Prostate gland (tissue), 2 donors: ENCODE results near the gene NXPH2. TPM values are rescaled to one million over a fixed set of nuclear protein-coding genes. Genes with fewer than 3 reads are reported as not detected.
"Not testable (repeated sequence)": the region's sequence is repeated elsewhere in the genome, so short reads cannot be mapped to it uniquely, and the experiment has no call there.

Experiments
- DNase-seq: peaks from one replicate; pipeline ENCODE4 v3.0.0-alpha.2; 2019; ENCODE audit warnings: low spot score
- H3K27ac ChIP-seq, 2 donors: fragments of 200-600 bp; sonication (generic); 2 replicates each; pipeline ENCODE4 v1.5.1; 2017 to 2019
- H3K27me3 ChIP-seq: fragments of 200-600 bp; sonication (generic); replicated peaks from 2 replicates; pipeline ENCODE4 v1.5.1; 2019; ENCODE audit not compliant: insufficient read depth
- H3K36me3 ChIP-seq, 2 donors: fragments of 200-600 bp; sonication (generic); 1 replicate in 1 of 2; 2 replicates in 1 of 2; pipeline versions ENCODE4 v1.5.1 to v1.8.1; 2017 to 2019
- H3K4me1 ChIP-seq: fragments of 200-600 bp; sonication (generic); replicated peaks from 2 replicates; pipeline ENCODE4 v1.5.1; 2019
- H3K4me3 ChIP-seq, 2 donors: fragments of 200-600 bp; sonication (generic); 2 replicates each; pipeline ENCODE4 v1.5.1; 2017 to 2019
- H3K9me3 ChIP-seq: fragments of 200-600 bp; sonication (generic); 2 replicates; pipeline ENCODE4 v1.5.1; 2017
- CTCF ChIP-seq, 4 experiments: fragments of 200-600 bp in 2 of 4; fragments of 450-650 bp in 2 of 4; sonication (generic) in 2 of 4; IDR thresholded peaks; 1 replicate in 3 of 4; 2 replicates in 1 of 4; pipeline ENCODE4 v1.5.1; 2016 to 2019; ENCODE audit warnings: antibody characterized with exemption in 4 of 4, mild to moderate bottlenecking in 2 of 4, moderate library complexity in 2 of 4
- POLR2A ChIP-seq: fragments of 450-650 bp; IDR thresholded peaks from one replicate; pipeline ENCODE4 v1.6.1; 2016; ENCODE audit warnings: antibody characterized with exemption, mild to moderate bottlenecking
- POLR2AphosphoS5 ChIP-seq: sonication (generic); formaldehyde crosslinking; IDR thresholded peaks from one replicate; pipeline ENCODE4 v1.6.1; 2017; ENCODE audit warnings: antibody characterized with exemption
- WGBS: methylation state at CpG from one replicate; pipeline ENCODE4 v1.1.5; 2018; 5-methylcytosine and 5-hydroxymethylcytosine counted together
- intact Hi-C: fragments of 100-400 bp; cut with DNase I; formaldehyde crosslinking; loops from one replicate; pipeline ENCODE4 v1.14.2; 2022
- total RNA-seq, 2 donors: library from RNA; depleted of rRNA; stranded (reverse); fragments of >200 nt; gene quantifications; one replicate each; pipeline ENCODE4 v1.1.0, GENCODE V29; 2016

Gene NXPH2
- total RNA-seq, 2 donors from 2014 or later: not detected

- 88% methylated on average over 5 of the region's 5 CpGs for WGBS
- no peak for DNase-seq
- Histone ChIP-seq H3K4me3 (no peak overlapping the region), H3K27me3 (no peaks in the 10 kb centered on the region), H3K27ac (no peak overlapping the region), H3K4me1 (no peaks in the 10 kb centered on the region), H3K9me3 (no peaks in the 10 kb centered on the region), H3K36me3 (no peaks in the 10 kb centered on the region)
- TF ChIP-seq POLR2AphosphoS5: no peak
- TF ChIP-seq CTCF (IDR thresholded peaks at IDR 0.05): no peak
- TF ChIP-seq POLR2A: no peak
- intact Hi-C loops: no loop called here
Measured at GRCh38 chr2:138652378-138652777, 127.8 kb downstream of the NXPH2 start.

DNA sequence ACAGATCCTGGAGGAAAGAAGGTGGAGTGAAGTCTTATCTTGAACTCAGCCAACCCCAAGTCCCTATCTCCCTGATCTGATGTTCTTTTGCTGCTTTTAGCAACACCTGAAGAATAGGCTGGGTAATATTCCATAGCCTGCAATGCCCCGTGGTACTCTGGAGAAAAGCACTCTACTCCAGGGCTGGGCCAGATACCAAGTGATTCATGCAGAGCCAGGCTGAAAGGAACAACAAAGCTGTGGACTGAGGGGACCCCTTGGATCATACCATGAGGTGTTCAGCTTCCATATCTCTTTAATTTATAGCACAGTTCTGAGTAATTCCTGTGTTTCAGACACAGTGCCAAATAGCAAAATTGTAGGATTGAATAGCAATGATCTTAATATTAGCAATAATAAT is 130.6 kb downstream of the NXPH2 start:
- WGBS: 14% methylated on average over 1 of the region's 1 CpG

GRCh38 chr2:138648606-138649005 is 131.6 kb downstream of the NXPH2 start:
- no peak for DNase-seq
- intact Hi-C loops: no loop called here
- no peaks in the 10 kb centered on the region for H3K27me3 ChIP-seq
- TF ChIP-seq POLR2A: no peak
- no peak for TF ChIP-seq CTCF (IDR thresholded peaks at IDR 0.05)
- TF ChIP-seq POLR2AphosphoS5: no peak
- 60% methylated on average over 4 of the region's 4 CpGs for WGBS
- no peak overlapping the region for H3K27ac ChIP-seq
- H3K4me3 ChIP-seq: no peak overlapping the region
- no peaks in the 10 kb centered on the region for H3K4me1 ChIP-seq
- no peaks in the 10 kb centered on the region for H3K36me3 ChIP-seq
- no peaks in the 10 kb centered on the region for H3K9me3 ChIP-seq

More for the DNA sequence above, 130.6 kb downstream of the NXPH2 start:
- no peaks in the 10 kb centered on the region for H3K4me1 ChIP-seq
- no peaks in the 10 kb centered on the region for H3K27me3 ChIP-seq
- TF ChIP-seq POLR2AphosphoS5 (no peak), CTCF (IDR thresholded peaks at IDR 0.05) (no peak), POLR2A (no peak)
- intact Hi-C loops: no loop called here
- no peaks in the 10 kb centered on the region for H3K36me3 ChIP-seq
- no peaks in the 10 kb centered on the region for H3K9me3 ChIP-seq
- DNase-seq: no peak
- no peak overlapping the region for H3K27ac ChIP-seq
- H3K4me3 ChIP-seq: no peak overlapping the region

DNA sequence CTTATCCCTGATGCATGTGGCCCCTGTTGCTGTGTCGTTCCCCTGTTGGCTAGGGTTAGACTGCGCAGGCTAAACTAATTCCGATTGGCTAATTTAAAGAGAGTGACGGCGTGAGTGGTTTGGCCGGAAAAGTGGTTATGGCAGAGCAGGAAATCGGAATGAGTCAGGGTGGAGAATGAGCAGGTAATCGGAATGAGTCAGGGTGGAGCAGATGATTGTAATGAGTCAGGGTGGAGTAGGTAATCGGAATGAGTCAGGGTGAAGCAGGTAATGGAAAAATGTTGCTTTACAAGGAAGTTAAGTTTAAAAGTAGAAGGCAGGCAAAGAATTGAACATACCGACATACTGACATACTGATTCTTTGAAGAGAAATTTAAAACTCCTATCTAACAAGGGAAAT is 135.4 kb downstream of the NXPH2 start:
- H3K27me3 ChIP-seq, intact Hi-C loops, H3K9me3 ChIP-seq, H3K36me3 ChIP-seq, H3K4me1 ChIP-seq, H3K27ac ChIP-seq, H3K4me3 ChIP-seq, DNase-seq: not testable (repeated sequence)
- WGBS: 89% methylated on average over 10 of the region's 10 CpGs

DNA sequence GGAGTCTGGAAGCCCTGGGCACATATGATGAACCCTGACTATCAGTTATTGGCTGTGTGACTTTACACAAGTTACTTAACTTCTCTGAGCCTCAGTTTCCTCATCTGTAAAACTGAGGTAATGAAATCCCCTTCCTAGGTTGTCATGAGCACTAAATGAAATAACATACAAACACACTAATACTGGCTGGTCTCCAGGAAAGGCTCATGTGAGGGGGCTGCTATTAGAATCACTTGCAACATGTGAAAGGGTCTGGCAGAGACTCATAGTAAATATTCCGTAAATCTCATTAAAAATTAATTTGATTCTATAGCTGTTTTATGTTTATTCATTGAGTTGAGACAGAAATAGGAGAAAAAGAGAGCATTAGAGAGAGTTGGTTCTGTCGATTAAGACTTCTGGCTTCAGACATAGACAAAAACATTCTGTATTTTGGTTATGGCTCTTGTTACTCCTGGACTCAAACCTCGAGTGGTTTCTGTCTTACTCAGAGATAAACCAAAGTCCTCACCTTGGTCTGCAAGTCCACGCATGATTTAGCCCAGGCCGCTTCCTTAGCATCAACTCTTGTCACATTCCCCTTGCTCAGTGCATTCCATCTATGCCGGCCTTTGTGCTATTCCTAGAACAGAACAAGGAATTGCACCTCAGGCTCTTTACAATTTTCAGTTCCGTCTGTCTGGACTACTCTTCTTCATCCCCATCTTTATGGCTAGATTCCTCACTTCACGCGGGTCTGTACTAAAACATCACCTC is 139.1 kb downstream of the NXPH2 start:
- intact Hi-C loops: no loop called here
- WGBS: 57% methylated on average over 9 of the region's 9 CpGs
- no peaks in the 10 kb centered on the region for H3K4me1 ChIP-seq
- TF ChIP-seq CTCF (IDR thresholded peaks at IDR 0.05) (no peak), POLR2AphosphoS5 (no peak), POLR2A (no peak)
- no peaks in the 10 kb centered on the region for H3K9me3 ChIP-seq
- no peaks in the 10 kb centered on the region for H3K27me3 ChIP-seq
- no peak overlapping the region for H3K27ac ChIP-seq
- no peak overlapping the region for H3K4me3 ChIP-seq
- no peaks in the 10 kb centered on the region for H3K36me3 ChIP-seq
- no peak for DNase-seq
